ENCODE data around the gene COL5A1. TPM values are rescaled to one million over a fixed set of nuclear protein-coding genes. Genes with fewer than 3 reads are reported as not detected.
"Not testable (repeated sequence)": the region's sequence is repeated elsewhere in the genome, so short reads cannot be mapped to it uniquely, and the experiment has no call there.

The COL5A1 gene
- polyA plus RNA-seq, 5 donors, result 130 to 279 (median 160) TPM

- DNase-seq, result no peak
These were observed 49.5 kb downstream of the COL5A1 start for GRCh38 chr9:134690946-134691694.

GRCh38 chr9:134691695-134692572, 50.3 kb downstream of the COL5A1 start:
- no peak for DNase-seq

- DNase-seq, result no peak
These were observed 50.9 kb downstream of the COL5A1 start for GRCh38 chr9:134692573-134692860.

- no peak for DNase-seq
These were observed 51.4 kb downstream of the COL5A1 start for GRCh38 chr9:134693011-134693410.

GRCh38 chr9:134693641-134694367, 52.2 kb downstream of the COL5A1 start:
- no peak for DNase-seq

GRCh38 chr9:134694368-134694665, 52.7 kb downstream of the COL5A1 start:
- no peak for DNase-seq

- no peak for DNase-seq
These were observed 53.1 kb downstream of the COL5A1 start for GRCh38 chr9:134694714-134695113.

- no peak for DNase-seq
These were observed 53.5 kb downstream of the COL5A1 start for GRCh38 chr9:134695144-134695543.

- DNase-seq, result no peak
These were observed 54.8 kb downstream of the COL5A1 start for GRCh38 chr9:134696433-134696832.

- no peak for DNase-seq
These were observed 56.5 kb downstream of the COL5A1 start for GRCh38 chr9:134698111-134698510.

GRCh38 chr9:134698587-134699342, 57.2 kb downstream of the COL5A1 start:
- peak; percentile 20 to 32 for DNase-seq

GRCh38 chr9:134699343-134699740, 57.7 kb downstream of the COL5A1 start:
- no peak for DNase-seq

GRCh38 chr9:134700636-134701350, 59.2 kb downstream of the COL5A1 start:
- no peak for DNase-seq

- DNase-seq, result no peak
These were observed 60.1 kb downstream of the COL5A1 start for GRCh38 chr9:134701581-134702259.

- no peak for DNase-seq
These were observed 60.7 kb downstream of the COL5A1 start for GRCh38 chr9:134702291-134702690.

- DNase-seq, result not testable (repeated sequence)
These were observed 62.1 kb downstream of the COL5A1 start for GRCh38 chr9:134703730-134704114.

GRCh38 chr9:134704498-134704897, 62.9 kb downstream of the COL5A1 start:
- no peak for DNase-seq

- no peak for DNase-seq
These were observed 64.2 kb downstream of the COL5A1 start for GRCh38 chr9:134705786-134706185.

- DNase-seq, result no peak
These were observed 64.9 kb downstream of the COL5A1 start for GRCh38 chr9:134706522-134706921.

GRCh38 chr9:134707031-134707680, 65.6 kb downstream of the COL5A1 start:
- DNase-seq, result peak; percentile 93 to 94

Measured in right lung (tissue), 5 donors.